PC-9 (cell line): ENCODE results near the gene DEAF1.

Experiments
- EZH2 ChIP-seq: fragments of 200-600 bp; sonication (generic); IDR thresholded peaks from 2 replicates; pipeline ENCODE4 v1.8.0; 2017; ENCODE audit warnings: antibody characterized with exemption, low read depth
- TF ChIP-seq, protein P1 (sequence below): fragments of 200-600 bp; sonication (generic); conservative IDR thresholded peaks from 2 replicates; pipeline ENCODE4 v1.6.1; 2017; ENCODE audit warnings: mixed run types, antibody characterized with exemption, mild to moderate bottlenecking, moderate library complexity

GRCh38 chr11:623999-624704, 70.9 kb downstream of the DEAF1 start:
- TF ChIP-seq, protein P1, sequence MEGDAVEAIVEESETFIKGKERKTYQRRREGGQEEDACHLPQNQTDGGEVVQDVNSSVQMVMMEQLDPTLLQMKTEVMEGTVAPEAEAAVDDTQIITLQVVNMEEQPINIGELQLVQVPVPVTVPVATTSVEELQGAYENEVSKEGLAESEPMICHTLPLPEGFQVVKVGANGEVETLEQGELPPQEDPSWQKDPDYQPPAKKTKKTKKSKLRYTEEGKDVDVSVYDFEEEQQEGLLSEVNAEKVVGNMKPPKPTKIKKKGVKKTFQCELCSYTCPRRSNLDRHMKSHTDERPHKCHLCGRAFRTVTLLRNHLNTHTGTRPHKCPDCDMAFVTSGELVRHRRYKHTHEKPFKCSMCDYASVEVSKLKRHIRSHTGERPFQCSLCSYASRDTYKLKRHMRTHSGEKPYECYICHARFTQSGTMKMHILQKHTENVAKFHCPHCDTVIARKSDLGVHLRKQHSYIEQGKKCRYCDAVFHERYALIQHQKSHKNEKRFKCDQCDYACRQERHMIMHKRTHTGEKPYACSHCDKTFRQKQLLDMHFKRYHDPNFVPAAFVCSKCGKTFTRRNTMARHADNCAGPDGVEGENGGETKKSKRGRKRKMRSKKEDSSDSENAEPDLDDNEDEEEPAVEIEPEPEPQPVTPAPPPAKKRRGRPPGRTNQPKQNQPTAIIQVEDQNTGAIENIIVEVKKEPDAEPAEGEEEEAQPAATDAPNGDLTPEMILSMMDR = no peak
- no peak for TF ChIP-seq EZH2
